ENCODE measurements around the gene ZDHHC24.

The ZDHHC24 gene

GRCh38 chr11:66497206-66497605 is 48.6 kb downstream of the ZDHHC24 start:
- DNase-seq (ENCODE audit: low spot score) = no peak

GRCh38 chr11:66495401-66495854 is 50.4 kb downstream of the ZDHHC24 start:
- no peak for DNase-seq (ENCODE audit: low spot score)

- no peak for DNase-seq (ENCODE audit: low spot score)
Observed at GRCh38 chr11:66494935-66495334, 50.9 kb downstream of the ZDHHC24 start.

- DNase-seq (ENCODE audit: low spot score) = no peak
Observed at GRCh38 chr11:66494458-66494857, 51.4 kb downstream of the ZDHHC24 start.

- DNase-seq (ENCODE audit: low spot score) = no peak
Observed at GRCh38 chr11:66493130-66493529, 52.7 kb downstream of the ZDHHC24 start.

GRCh38 chr11:66492161-66492865 is 53.5 kb downstream of the ZDHHC24 start:
- no peak for DNase-seq (ENCODE audit: low spot score)

- no peak for DNase-seq (ENCODE audit: low spot score)
Observed at GRCh38 chr11:66491315-66491935, 54.4 kb downstream of the ZDHHC24 start.

GRCh38 chr11:66489636-66490035 is 56.2 kb downstream of the ZDHHC24 start:
- no peak for DNase-seq (ENCODE audit: low spot score)

GRCh38 chr11:66488957-66489356 is 56.9 kb downstream of the ZDHHC24 start:
- no peak for DNase-seq (ENCODE audit: low spot score)

- no peak for DNase-seq (ENCODE audit: low spot score)
Observed at GRCh38 chr11:66484806-66485380, 61.0 kb downstream of the ZDHHC24 start.

GRCh38 chr11:66480117-66480938 is 65.5 kb downstream of the ZDHHC24 start, which contains the start of gene DPP3:
Gene DPP3, plus strand, starts transcription at chr11:66480434. Its CDS starts 1,767 bp downstream, at chr11:66482201.
- peak; percentile 99 for DNase-seq (ENCODE audit: low spot score)

- DNase-seq (ENCODE audit: low spot score) = no peak
Observed at GRCh38 chr11:66479394-66480116, 66.3 kb downstream of the ZDHHC24 start.

GRCh38 chr11:66478729-66479393 is 67.0 kb downstream of the ZDHHC24 start:
- no peak for DNase-seq (ENCODE audit: low spot score)

- no peak for DNase-seq (ENCODE audit: low spot score)
Observed at GRCh38 chr11:66477263-66478201, 68.3 kb downstream of the ZDHHC24 start.

GRCh38 chr11:66476841-66477251 is 69.0 kb downstream of the ZDHHC24 start:
- DNase-seq (ENCODE audit: low spot score) = no peak

- no peak for DNase-seq (ENCODE audit: low spot score)
Observed at GRCh38 chr11:66476173-66476840, 69.5 kb downstream of the ZDHHC24 start.

GRCh38 chr11:66475349-66476172 is 70.3 kb downstream of the ZDHHC24 start:
- no peak for DNase-seq (ENCODE audit: low spot score)

Measured in left forelimb (tissue), 1 donor.